Measurements from ENCODE around the gene R3HCC1L. TPM values are rescaled to one million over a fixed set of nuclear protein-coding genes. Genes with fewer than 3 reads are reported as not detected.

R3HCC1L gene
- total RNA-seq, 1 donor from 2014 or later = 18.7 TPM

- no peak for DNase-seq (ENCODE audit: low spot score, unreplicated experiment)
- Mint-ChIP-seq H3K27me3 (no peaks in the 10 kb centered on the region), H3K4me1 (ENCODE audit: low read depth) (peaks cover 3% of the 10 kb centered on the region), H3K9me3 (ENCODE audit: low read depth) (peaks cover 22% of the 10 kb centered on the region), H3K27ac (no peak overlapping the region), H3K4me3 (ENCODE audit: low read depth) (no peak overlapping the region), H3K36me3 (ENCODE audit: insufficient read depth) (peaks cover 32% of the 10 kb centered on the region)
- TF ChIP-seq, protein P1, sequence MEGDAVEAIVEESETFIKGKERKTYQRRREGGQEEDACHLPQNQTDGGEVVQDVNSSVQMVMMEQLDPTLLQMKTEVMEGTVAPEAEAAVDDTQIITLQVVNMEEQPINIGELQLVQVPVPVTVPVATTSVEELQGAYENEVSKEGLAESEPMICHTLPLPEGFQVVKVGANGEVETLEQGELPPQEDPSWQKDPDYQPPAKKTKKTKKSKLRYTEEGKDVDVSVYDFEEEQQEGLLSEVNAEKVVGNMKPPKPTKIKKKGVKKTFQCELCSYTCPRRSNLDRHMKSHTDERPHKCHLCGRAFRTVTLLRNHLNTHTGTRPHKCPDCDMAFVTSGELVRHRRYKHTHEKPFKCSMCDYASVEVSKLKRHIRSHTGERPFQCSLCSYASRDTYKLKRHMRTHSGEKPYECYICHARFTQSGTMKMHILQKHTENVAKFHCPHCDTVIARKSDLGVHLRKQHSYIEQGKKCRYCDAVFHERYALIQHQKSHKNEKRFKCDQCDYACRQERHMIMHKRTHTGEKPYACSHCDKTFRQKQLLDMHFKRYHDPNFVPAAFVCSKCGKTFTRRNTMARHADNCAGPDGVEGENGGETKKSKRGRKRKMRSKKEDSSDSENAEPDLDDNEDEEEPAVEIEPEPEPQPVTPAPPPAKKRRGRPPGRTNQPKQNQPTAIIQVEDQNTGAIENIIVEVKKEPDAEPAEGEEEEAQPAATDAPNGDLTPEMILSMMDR (IDR thresholded peaks at IDR 0.05; ENCODE audit: unreplicated experiment) = no peak
These were observed 58.6 kb downstream of the R3HCC1L start for GRCh38 chr10:98193037-98193436.

DNA sequence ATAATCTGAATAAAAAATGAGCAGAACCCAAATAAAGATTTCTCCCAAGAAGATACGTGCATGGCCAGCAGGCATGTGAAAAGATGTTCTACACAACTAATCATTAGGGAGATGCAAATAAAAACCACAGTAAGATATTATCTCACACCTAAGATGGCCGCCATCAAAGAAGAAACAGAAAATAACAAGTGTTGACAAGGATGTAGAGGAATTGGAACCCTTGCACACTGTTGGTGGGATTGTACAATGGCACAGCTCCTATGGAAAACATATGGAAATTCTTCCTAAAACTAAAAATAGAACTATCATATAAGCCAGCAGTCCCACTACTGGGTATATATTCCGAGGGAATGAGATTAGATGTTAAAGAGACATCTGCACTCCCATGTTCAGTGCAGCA lies 60.2 kb downstream of the R3HCC1L start:
- H3K4me1 Mint-ChIP-seq (ENCODE audit: low read depth) = peaks cover 6% of the 10 kb centered on the region
- H3K27me3 Mint-ChIP-seq = no peaks in the 10 kb centered on the region
- TF ChIP-seq, protein P1 (IDR thresholded peaks at IDR 0.05; ENCODE audit: unreplicated experiment) = no peak
- peaks cover 32% of the 10 kb centered on the region for H3K36me3 Mint-ChIP-seq (ENCODE audit: insufficient read depth)
- H3K4me3 Mint-ChIP-seq (ENCODE audit: low read depth) = no peak overlapping the region
- no peak for DNase-seq (ENCODE audit: low spot score, unreplicated experiment)
- H3K27ac Mint-ChIP-seq = no peak overlapping the region
- peaks cover 22% of the 10 kb centered on the region for H3K9me3 Mint-ChIP-seq (ENCODE audit: low read depth)

DNA sequence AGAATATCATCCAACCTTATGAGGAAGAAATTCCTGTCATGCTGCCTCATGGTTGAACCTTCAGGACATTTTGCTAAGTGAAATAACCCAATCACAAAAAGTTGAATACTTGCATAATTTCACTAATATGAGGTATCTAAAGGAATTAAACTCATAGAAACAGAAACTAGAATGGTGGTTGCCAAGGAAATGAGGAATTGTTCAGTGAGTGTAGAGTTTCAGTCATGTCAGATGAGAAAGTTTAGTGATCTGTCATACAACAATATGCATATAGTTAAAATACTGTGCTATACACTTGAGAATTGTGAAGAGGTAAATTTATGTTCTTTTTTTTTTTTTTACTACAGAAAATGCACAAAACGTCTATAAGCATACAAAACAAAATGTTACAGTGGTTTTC lies 60.7 kb downstream of the R3HCC1L start:
- Mint-ChIP-seq H3K4me3 (ENCODE audit: low read depth) (no peak overlapping the region), H3K27me3 (no peaks in the 10 kb centered on the region), H3K36me3 (ENCODE audit: insufficient read depth) (peaks cover 32% of the 10 kb centered on the region), H3K9me3 (ENCODE audit: low read depth) (peaks cover 22% of the 10 kb centered on the region), H3K27ac (no peak overlapping the region), H3K4me1 (ENCODE audit: low read depth) (peaks cover 6% of the 10 kb centered on the region)
- DNase-seq (ENCODE audit: low spot score, unreplicated experiment) = no peak
- TF ChIP-seq, protein P1 (IDR thresholded peaks at IDR 0.05; ENCODE audit: unreplicated experiment) = no peak

GRCh38 chr10:98196985-98197384 lies 62.5 kb downstream of the R3HCC1L start:
- TF ChIP-seq, protein P1 (IDR thresholded peaks at IDR 0.05; ENCODE audit: unreplicated experiment) = no peak
- peaks cover 12% of the 10 kb centered on the region for H3K4me1 Mint-ChIP-seq (ENCODE audit: low read depth)

GRCh38 chr10:98201760-98202159 lies 67.3 kb downstream of the R3HCC1L start:
- TF ChIP-seq, protein P1 (IDR thresholded peaks at IDR 0.05; ENCODE audit: unreplicated experiment) = no peak
- Mint-ChIP-seq H3K4me1 (ENCODE audit: low read depth) (peaks cover 12% of the 10 kb centered on the region), H3K36me3 (ENCODE audit: insufficient read depth) (peaks cover 1% of the 10 kb centered on the region), H3K27me3 (no peaks in the 10 kb centered on the region), H3K27ac (no peak overlapping the region), H3K4me3 (ENCODE audit: low read depth) (no peak overlapping the region), H3K9me3 (ENCODE audit: low read depth) (no peaks in the 10 kb centered on the region)
- no peak for DNase-seq (ENCODE audit: low spot score, unreplicated experiment)

More at GRCh38 chr10:98196985-98197384, 62.5 kb downstream of the R3HCC1L start:
- Mint-ChIP-seq H3K27ac (no peak overlapping the region), H3K27me3 (no peaks in the 10 kb centered on the region), H3K36me3 (ENCODE audit: insufficient read depth) (peaks cover 23% of the 10 kb centered on the region), H3K4me3 (ENCODE audit: low read depth) (no peak overlapping the region), H3K9me3 (ENCODE audit: low read depth) (peaks cover 18% of the 10 kb centered on the region)
- no peak for DNase-seq (ENCODE audit: low spot score, unreplicated experiment)
